Mucosa of descending colon (tissue), 3 donors: Measurements from ENCODE around the gene UBXN7. TPM values are rescaled to one million over a fixed set of nuclear protein-coding genes. Genes with fewer than 3 reads are reported as not detected.
"Not testable (repeated sequence)": the region's sequence is repeated elsewhere in the genome, so short reads cannot be mapped to it uniquely, and the experiment has no call there.

ENCODE experiments used
- ATAC-seq: fragments of 200-7000 bp; cut with Tn5 transposase; one replicate; pipeline ENCODE4 v1.9.1; 2020; ENCODE audit warnings: mild to moderate bottlenecking, moderate library complexity
- DNase-seq, 3 donors: peaks; one replicate each; pipeline ENCODE4 v3.0.0-alpha.2; 2020
- H3K36me3 ChIP-seq: fragments of 200-600 bp; one replicate; pipeline ENCODE4 v1.8.0; 2021; ENCODE audit warnings: low read depth, mild to moderate bottlenecking
- H3K4me1 ChIP-seq: fragments of 200-600 bp; one replicate; pipeline ENCODE4 v1.8.0; 2021; ENCODE audit warnings: low read depth, mild to moderate bottlenecking
- H3K4me3 ChIP-seq: fragments of 200-600 bp; one replicate; pipeline ENCODE4 v1.8.0; 2021; ENCODE audit warnings: mild to moderate bottlenecking
- H3K9me3 ChIP-seq: fragments of 200-600 bp; one replicate; pipeline ENCODE4 v1.8.0; 2021; ENCODE audit warnings: mild to moderate bottlenecking
- CTCF ChIP-seq: fragments of 200-600 bp; IDR thresholded peaks from one replicate; pipeline ENCODE4 v1.8.0; 2022; ENCODE audit warnings: antibody characterized with exemption, mild to moderate bottlenecking
- intact Hi-C, 2 donors: fragments of 100-400 bp; cut with DNase I in 1 of 2; cut with micrococcal nuclease in 1 of 2; formaldehyde crosslinking; loops; one replicate each; pipeline versions ENCODE4 v1.11.0 to v1.11.1; 2022; cut with DNase I, micrococcal nuclease
- total RNA-seq, 3 donors: library from RNA; stranded (reverse); fragmentation: NEBNext Ultra II Directional in 2 of 3; extraction: Animal tissue kit (Norgen Biotek cat#: 25700) in 2 of 3; gene quantifications; one replicate each; pipeline versions ENCODE4 v1.2.1 to v1.2.4, GENCODE V29; 2021 to 2023
- donor health status: DM: no; HTN: no; CAD: no; lungs with moderate emphysema.
- donor health status: DM: no; HTN: no; CAD: no.
- donor health status: DM: no; HTN: yes; CAD: no.

Gene UBXN7
- total RNA-seq, 3 donors from 2014 or later, result 23.1 to 74.8 (median 43.9) TPM

GRCh38 chr3:196440696-196441095, 8.5 kb upstream of the UBXN7 start:
- H3K4me3 ChIP-seq, result no peak overlapping the region
- DNase-seq (no peak), ATAC-seq (no peak)
- intact Hi-C loops, result no loop called here
- no peaks in the 10 kb centered on the region for H3K36me3 ChIP-seq
- no peaks in the 10 kb centered on the region for H3K4me1 ChIP-seq
- no peaks in the 10 kb centered on the region for H3K9me3 ChIP-seq
- no peak for TF ChIP-seq CTCF

GRCh38 chr3:196440041-196440537, 7.9 kb upstream of the UBXN7 start:
- Histone ChIP-seq H3K9me3 (no peaks in the 10 kb centered on the region), H3K4me3 (no peak overlapping the region), H3K4me1 (no peaks in the 10 kb centered on the region), H3K36me3 (no peaks in the 10 kb centered on the region)
- intact Hi-C loops, result no loop called here
- TF ChIP-seq CTCF, result no peak
- ATAC-seq (no peak), DNase-seq (no peak)

GRCh38 chr3:196431181-196432136, 768 bp downstream of the UBXN7 start:
- Histone ChIP-seq H3K4me3 (peak overlapping the region; percentile 90), H3K9me3 (no peaks in the 10 kb centered on the region), H3K4me1 (peaks cover 13% of the 10 kb centered on the region), H3K36me3 (no peaks in the 10 kb centered on the region)
- peak; percentile 43 for ATAC-seq
- DNase-seq, result peak; percentile 27 to 63 (median 60)
- TF ChIP-seq CTCF, result no peak
- intact Hi-C loops, result no loop called here

GRCh38 chr3:196428041-196428440, 4.2 kb downstream of the UBXN7 start:
- DNase-seq (no peak), ATAC-seq (no peak)
- Histone ChIP-seq H3K9me3 (no peaks in the 10 kb centered on the region), H3K4me3 (no peak overlapping the region), H3K4me1 (peaks cover 13% of the 10 kb centered on the region), H3K36me3 (no peaks in the 10 kb centered on the region)
- intact Hi-C loops, result no loop called here
- TF ChIP-seq CTCF, result no peak

GRCh38 chr3:196424421-196424820, 7.8 kb downstream of the UBXN7 start:
- H3K4me1 ChIP-seq, intact Hi-C loops, DNase-seq, H3K9me3 ChIP-seq, H3K4me3 ChIP-seq, ATAC-seq, H3K36me3 ChIP-seq: not testable (repeated sequence)

GRCh38 chr3:196423044-196423781, 9.0 kb downstream of the UBXN7 start:
- no peak for TF ChIP-seq CTCF
- no peak overlapping the region for H3K4me3 ChIP-seq
- H3K36me3 ChIP-seq, result no peaks in the 10 kb centered on the region
- no peaks in the 10 kb centered on the region for H3K4me1 ChIP-seq
- no peaks in the 10 kb centered on the region for H3K9me3 ChIP-seq
- DNase-seq, result peak; percentile 29 to 58 (median 53)
- peak; percentile 61 for ATAC-seq
- intact Hi-C loops, result no loop called here

- H3K4me1 ChIP-seq, DNase-seq, ATAC-seq, H3K36me3 ChIP-seq, intact Hi-C loops, H3K4me3 ChIP-seq, H3K9me3 ChIP-seq: not testable (repeated sequence)
Observed at GRCh38 chr3:196421668-196422067, 10.6 kb downstream of the UBXN7 start.
